Erythroblast (primary cell): ENCODE results near the gene ACTN2.

Source experiments
- GATA1 ChIP-seq: IDR thresholded peaks from 2 replicates; pipeline ENCODE4 v1.6.1; 2011; ENCODE audit warnings: low read depth, mild to moderate bottlenecking, control low read depth, low read length, moderate library complexity
- POLR2A ChIP-seq: IDR thresholded peaks from 2 replicates; pipeline ENCODE4 v1.6.1; 2011; ENCODE audit warnings: mild to moderate bottlenecking, low read length

DNA sequence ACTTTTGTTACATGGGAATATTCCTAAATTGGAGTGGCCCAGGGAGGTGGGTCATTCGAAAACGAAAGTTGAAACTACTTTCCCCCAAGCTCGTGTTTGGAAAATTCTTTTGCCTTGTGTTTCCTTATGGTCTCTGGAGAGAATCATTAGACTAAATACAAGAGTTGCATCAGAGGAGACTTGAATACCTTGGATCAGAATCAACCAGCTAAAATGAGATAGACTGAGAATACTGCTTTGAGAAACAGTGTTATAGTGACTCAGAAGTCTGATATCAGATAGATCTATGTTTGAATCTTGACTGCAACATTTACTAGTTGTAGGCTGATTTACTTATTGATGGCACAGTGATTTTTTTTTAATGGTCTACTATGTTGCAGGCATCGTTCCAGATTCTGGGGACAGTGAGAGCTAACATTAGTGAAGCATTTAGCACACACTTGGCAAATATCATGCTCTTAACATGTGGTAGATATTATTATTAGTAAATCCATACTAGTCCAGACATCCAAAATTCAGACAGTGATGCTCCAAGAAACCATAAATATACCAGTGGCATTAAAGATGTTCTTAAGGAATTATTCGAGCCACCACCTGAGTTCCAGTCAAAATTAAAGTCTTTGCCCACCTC is 12.9 kb upstream of the ACTN2 start:
- TF ChIP-seq POLR2A (no peak), GATA1 (no peak)
